Fibroblast of pulmonary artery (primary cell): ENCODE measurements around the gene LARGE1.

Source experiments
- DNase-seq: peaks from one replicate; pipeline ENCODE4 v3.0.0-alpha.2; 2010; ENCODE audit warnings: low read depth
- H3K4me3 ChIP-seq: replicated peaks from 2 replicates; pipeline ENCODE4 v1.5.1; 2011; ENCODE audit warnings: low read depth, mild to moderate bottlenecking, control low read depth, low read length, moderate library complexity
- CTCF ChIP-seq: IDR thresholded peaks from 2 replicates; pipeline ENCODE4 v1.5.1; 2011; ENCODE audit warnings: mild to moderate bottlenecking, control low read depth, low read length, inconsistent platforms; ENCODE audit errors: missing control alignments

Gene LARGE1

GRCh38 chr22:33477120-33478111 is 442.9 kb downstream of the LARGE1 start:
- DNase-seq = no peak
- no peak overlapping the region for H3K4me3 ChIP-seq
- TF ChIP-seq CTCF = no peak

GRCh38 chr22:33476716-33477115 is 443.6 kb downstream of the LARGE1 start:
- no peak overlapping the region for H3K4me3 ChIP-seq
- DNase-seq = no peak
- no peak for TF ChIP-seq CTCF

GRCh38 chr22:33476206-33476605 is 444.1 kb downstream of the LARGE1 start:
- H3K4me3 ChIP-seq = no peak overlapping the region
- no peak for DNase-seq
- TF ChIP-seq CTCF = no peak

- no peak for DNase-seq
- H3K4me3 ChIP-seq = no peak overlapping the region
- no peak for TF ChIP-seq CTCF
Observed at GRCh38 chr22:33474587-33474986, 445.7 kb downstream of the LARGE1 start.

GRCh38 chr22:33472462-33473344 is 447.6 kb downstream of the LARGE1 start:
- DNase-seq = no peak
- no peak for TF ChIP-seq CTCF

GRCh38 chr22:33470456-33470855 is 449.8 kb downstream of the LARGE1 start:
- H3K4me3 ChIP-seq = no peak overlapping the region
- no peak for DNase-seq
- no peak for TF ChIP-seq CTCF

More at GRCh38 chr22:33472462-33473344, 447.6 kb downstream of the LARGE1 start:
- H3K4me3 ChIP-seq = no peak overlapping the region
